NCI-H2227 (cell line): ENCODE data around the gene CDH26.
A peak's percentile ranks its signal among the peaks of the same experiment; 100 is the strongest.
"Not testable (repeated sequence)": the region's sequence is repeated elsewhere in the genome, so short reads cannot be mapped to it uniquely, and the experiment has no call there.

Experiments
- DNase-seq: peaks from one replicate; lab custom pipeline; 2025; ENCODE audit not compliant: unreplicated experiment; lab: John Stamatoyannopoulos, UW

CDH26 gene

GRCh38 chr20:60040471-60041162 lies 82.4 kb downstream of the CDH26 start:
- no peak for DNase-seq

- not testable (repeated sequence) for DNase-seq
Measured at GRCh38 chr20:60041436-60042165, 83.4 kb downstream of the CDH26 start.

DNA sequence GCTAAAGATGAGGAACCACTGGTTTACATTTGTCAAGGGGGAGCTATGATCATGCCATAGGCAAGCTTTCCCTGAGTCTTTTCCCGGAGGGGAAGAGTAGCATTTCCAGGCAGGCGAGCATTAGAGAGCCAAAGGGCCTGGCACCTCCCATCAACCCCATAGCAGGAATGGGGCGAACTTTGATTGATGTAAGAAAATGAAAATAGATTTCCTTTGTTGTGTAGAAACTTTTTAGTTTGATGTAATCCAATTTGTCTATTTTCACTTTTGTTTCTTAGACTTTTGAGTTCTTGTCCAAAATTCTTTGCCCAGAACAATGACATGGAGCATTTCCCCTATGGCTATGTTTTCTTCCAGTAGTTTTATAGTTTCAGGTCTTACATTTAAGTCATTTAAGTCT lies 85.2 kb downstream of the CDH26 start:
- no peak for DNase-seq

DNA sequence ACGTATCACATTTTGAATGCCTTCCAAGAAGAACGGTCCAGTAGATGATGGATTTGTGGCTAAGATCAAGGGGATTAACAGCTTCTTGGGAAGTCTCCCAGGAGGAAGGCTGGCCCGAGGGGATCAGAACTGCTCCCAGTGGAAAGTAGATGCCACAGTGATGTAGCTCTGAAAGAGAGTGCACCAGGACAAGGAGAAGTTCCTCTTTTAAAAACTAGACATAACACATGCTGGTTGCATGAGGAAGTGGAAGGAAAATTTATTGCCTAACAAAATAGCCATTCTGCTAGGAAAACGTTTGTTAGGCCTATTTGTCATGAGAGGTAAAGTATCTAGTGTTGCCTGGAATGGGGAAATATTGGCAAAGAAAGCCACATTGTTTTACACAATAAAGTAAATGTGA lies 87.8 kb downstream of the CDH26 start:
- no peak for DNase-seq

DNA sequence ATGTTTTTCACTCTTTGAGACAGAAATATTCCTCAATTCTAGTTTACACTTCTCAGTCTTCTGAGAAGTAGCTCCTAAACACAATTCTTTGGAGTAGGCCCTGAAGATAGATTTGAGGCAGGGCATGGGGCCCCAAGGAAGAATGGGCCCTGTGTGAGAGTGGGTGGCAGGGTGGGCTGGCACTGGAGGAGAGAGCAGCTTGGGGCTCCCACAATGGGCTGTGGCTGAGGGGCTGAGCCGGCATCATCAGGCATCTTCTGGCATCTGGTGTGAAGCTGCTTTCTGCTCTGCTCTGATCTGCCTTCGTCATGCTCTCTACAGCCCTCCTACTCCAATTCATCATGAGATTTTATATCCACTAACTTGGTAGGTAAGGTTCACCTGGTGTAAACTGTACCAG lies 88.2 kb downstream of the CDH26 start:
- no peak for DNase-seq

DNA sequence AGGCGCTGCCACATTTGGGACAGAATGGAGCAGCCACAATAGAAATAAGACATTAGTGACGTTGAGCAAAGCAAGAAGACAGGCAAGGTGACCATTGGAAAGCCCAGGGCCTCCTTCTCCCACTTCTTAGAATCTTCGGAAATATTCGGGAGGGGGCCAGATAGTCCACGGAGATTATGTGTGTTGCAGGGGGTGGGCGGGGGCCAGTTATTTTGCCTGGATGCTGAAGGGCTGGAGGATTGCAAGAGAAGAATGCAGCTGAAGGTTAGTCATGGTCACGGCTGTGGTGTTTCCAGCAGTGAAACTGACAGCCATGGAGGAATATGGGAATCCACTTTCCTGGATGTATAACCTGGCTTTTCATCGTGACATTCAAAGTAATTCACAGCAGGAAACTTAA lies 88.6 kb downstream of the CDH26 start:
- DNase-seq, result no peak

GRCh38 chr20:60048634-60049521 lies 90.7 kb downstream of the CDH26 start:
- peak; percentile 5 for DNase-seq

DNA sequence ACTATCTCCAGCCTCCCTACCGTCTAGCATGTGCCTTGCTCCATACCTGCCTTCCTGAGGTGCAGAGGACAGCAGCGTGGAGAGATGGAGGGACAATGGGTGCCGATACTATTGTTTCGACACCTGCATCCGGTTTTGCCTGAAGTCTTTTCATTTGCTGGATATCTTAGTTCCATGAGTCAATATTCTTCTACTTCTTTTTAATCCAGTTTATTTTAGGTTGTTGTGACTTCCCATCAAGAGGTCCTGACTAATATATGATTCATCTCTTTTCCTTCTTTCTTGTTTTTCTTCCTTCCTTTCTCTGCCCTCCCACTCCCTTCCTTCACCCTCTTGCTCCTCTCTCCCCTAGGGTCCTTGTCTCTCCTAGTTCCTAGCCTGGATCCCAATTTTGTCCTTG lies 91.4 kb downstream of the CDH26 start:
- DNase-seq, result no peak

DNA sequence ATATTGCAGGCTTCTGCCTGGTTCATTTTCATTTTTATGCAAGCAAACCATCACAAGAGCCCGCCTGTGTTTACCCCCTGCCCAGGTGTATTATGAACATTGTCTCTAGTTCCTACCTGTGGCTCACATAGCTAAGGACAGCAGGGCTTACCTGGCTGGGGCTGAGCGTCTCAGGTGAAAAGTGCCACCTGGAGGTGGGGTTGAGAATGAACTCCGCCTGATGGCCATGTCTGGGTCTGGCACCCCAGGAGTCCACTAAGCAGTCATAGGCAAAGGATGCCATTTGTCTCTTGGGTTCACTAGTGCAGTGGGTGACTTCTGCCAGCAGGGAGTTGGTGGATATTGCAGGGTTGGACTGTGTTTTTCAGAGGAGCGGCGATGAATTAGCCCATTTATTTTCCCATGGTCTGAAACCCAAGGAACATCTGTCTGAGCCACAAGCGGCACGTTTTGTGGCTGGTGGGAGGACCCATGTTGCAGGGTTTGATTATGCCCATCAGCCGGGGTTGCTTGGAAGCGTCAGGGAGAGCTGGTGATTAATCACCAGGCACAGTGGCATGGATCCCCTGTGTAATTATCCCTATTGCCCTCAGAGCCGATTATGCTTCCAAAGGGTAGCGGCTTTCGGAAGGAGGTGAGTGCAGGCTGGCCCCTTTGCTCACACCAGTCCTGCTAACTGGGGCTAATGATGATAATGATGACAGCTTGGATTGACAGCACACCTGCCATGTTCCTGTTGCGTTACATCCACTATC lies 92.1 kb downstream of the CDH26 start:
- peak; percentile 85 for DNase-seq

- no peak for DNase-seq
Measured at GRCh38 chr20:60051911-60052310, 93.7 kb downstream of the CDH26 start.

- DNase-seq, result no peak
Measured at GRCh38 chr20:60052322-60052721, 94.1 kb downstream of the CDH26 start.

DNA sequence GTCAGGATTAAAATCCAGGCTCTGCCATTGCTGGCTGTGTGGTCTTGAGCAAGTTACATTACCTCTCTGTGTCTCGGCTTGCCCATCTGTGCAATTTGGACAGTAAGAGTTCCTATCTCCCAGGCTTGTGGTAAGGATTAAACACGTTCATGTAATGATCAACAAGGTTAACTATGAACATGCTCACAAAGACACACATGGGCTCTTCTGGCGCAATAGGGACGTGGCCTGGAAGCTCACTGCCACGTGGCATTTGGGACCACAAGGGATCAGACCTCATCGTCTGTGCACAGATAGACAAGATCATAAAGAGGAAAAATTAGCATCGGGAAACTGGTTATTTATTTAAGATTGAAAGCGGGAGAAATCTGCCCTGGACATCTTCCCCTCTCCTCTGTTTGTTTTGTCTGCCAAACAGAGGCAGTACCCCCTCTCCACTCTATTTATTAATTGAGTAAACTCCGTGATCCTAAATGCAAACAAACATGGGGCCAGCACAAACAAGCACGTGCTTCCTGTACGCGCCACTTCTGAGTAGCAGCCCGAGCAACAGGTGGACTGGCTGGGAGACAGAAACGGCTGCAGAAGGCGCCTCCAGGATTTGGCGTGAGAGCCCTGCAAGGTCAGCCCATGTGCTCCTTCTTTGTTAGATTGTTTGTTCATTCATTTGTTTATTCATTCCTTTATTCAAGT lies 95.0 kb downstream of the CDH26 start:
- no peak for DNase-seq

DNA sequence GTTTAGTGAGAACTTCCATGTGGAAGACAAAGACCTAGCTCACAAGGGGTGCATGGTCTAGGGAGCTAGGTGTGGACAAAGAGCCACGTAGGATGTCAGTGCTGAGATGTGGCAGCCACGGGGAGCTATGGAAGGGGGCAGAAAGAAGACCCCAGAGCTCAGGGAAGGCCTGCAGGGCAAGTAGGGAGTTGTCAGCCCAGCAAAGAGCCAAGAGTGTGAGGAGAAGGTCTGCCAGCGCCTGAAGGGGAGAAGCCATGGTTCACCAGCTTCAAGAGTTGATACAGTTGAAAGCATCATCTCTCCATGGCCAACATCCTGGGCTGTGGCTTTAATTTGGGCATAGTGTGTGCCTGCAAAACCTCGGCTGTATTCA lies 95.6 kb downstream of the CDH26 start:
- DNase-seq, result no peak

GRCh38 chr20:60054716-60055634 lies 96.8 kb downstream of the CDH26 start:
- no peak for DNase-seq

- DNase-seq, result no peak
Measured at GRCh38 chr20:60055740-60056139, 97.5 kb downstream of the CDH26 start.

DNA sequence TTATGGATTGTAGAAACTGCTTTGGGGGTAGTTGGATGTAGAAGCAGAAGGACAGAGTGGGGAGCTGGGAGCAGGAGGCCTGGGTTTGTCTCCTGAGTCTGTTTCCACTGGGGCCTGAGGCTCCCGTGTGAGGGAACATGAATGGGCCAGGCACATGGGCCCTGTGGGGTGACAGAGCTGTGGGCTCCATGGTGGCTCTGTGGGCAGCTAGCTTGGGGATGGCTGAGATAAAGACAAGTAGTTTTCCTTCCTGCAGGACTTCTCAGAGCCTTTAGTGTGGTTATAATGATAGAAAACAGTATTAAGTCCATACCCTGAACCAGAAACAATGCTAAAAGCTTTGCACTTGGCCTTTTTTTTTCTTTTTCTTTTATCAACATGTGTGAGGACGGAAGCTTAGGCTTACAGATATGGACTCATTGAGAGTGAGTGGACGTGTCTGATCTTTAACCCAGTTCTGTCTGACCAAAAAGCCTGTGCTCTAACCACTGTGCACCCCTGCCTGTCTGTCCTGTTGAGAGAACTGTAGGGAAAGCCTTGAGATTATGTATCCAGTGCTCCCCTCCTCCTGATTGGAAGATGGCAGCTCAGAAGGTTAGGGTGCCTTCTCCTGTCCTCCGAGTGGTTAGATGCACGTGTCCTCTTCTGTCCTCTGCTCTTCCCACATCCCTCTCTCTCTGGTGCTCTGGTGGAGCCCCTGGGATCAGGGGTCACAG lies 98.3 kb downstream of the CDH26 start:
- no peak for DNase-seq

DNA sequence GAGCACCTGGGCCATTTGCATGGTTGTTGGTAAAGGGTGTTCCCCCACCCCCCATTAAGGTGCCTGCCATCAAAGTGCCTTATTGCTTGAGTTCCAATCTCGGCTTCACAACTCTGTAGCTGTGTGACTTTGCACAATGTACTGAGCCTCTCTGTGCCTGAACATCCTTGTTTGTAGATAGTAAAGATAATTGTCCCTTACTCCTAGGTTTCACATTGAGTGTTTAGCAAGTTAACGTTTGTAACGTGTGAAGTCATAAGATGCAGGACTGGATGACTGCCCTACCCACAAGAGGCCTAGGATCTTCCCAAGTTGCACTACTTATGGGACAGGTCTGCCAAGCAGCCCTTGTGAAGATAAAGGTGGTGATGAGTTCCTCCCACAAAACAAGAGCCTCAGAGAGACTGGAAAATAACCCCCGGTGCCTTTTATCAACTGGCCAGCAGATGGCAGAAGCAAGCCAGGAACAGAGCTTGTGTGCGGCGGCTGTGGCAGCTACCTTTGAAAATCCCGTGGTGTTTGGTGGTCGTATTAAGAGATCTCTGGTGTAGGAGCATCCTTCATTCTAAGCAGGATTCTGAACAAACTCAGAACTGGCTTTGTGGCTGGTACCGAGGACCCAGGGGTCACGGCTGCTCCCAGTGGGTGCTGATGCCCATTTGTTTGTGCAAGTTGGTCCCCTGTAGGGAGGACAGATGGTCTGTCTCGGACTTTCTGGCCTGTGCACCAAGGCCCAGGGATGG lies 99.1 kb downstream of the CDH26 start:
- peak; percentile 87 for DNase-seq
